NB4 (cell line): Measurements from ENCODE around the gene KAZN.

Experiments
- DNase-seq: peaks from one replicate; pipeline ENCODE4 v3.0.0; 2010; ENCODE audit warnings: low read depth
- H3K4me3 ChIP-seq: one replicate; pipeline ENCODE4 v1.5.1; 2011; ENCODE audit warnings: mild to moderate bottlenecking, low read depth, low read length, moderate library complexity
- CTCF ChIP-seq: IDR thresholded peaks from one replicate; pipeline ENCODE4 v1.5.1; 2012; ENCODE audit warnings: low read depth, low read length
- MAX ChIP-seq: IDR thresholded peaks from 2 replicates; pipeline ENCODE4 v1.6.1; 2011; ENCODE audit warnings: low read depth, low read length
- MYC ChIP-seq: IDR thresholded peaks from 2 replicates; pipeline ENCODE4 v1.6.1; 2011; ENCODE audit warnings: low read depth, low read length
- POLR2A ChIP-seq: IDR thresholded peaks from 2 replicates; pipeline ENCODE4 v1.6.1; 2011; ENCODE audit warnings: mild to moderate bottlenecking; ENCODE audit not compliant: insufficient read length; ENCODE audit errors: extremely low read depth

The KAZN gene

GRCh38 chr1:14590411-14591180 is 7.9 kb upstream of the KAZN start:
- no peak overlapping the region for H3K4me3 ChIP-seq
- no peak for DNase-seq
- TF ChIP-seq MYC (no peak), CTCF (no peak), POLR2A (no peak), MAX (no peak)

- TF ChIP-seq POLR2A (no peak), MYC (no peak), MAX (no peak), CTCF (no peak)
- no peak overlapping the region for H3K4me3 ChIP-seq
- DNase-seq = no peak
These were observed 6.9 kb upstream of the KAZN start for GRCh38 chr1:14591600-14591999.

GRCh38 chr1:14592004-14592631 is 6.4 kb upstream of the KAZN start:
- H3K4me3 ChIP-seq = no peak overlapping the region
- DNase-seq = no peak
- TF ChIP-seq MAX = no peak
- TF ChIP-seq CTCF = no peak
- TF ChIP-seq POLR2A = no peak
- no peak for TF ChIP-seq MYC

GRCh38 chr1:14593302-14593701 is 5.2 kb upstream of the KAZN start:
- no peak overlapping the region for H3K4me3 ChIP-seq
- TF ChIP-seq MAX (no peak), POLR2A (no peak), MYC (no peak), CTCF (no peak)
- DNase-seq = no peak

- no peak for TF ChIP-seq MAX
- no peak for TF ChIP-seq MYC
- TF ChIP-seq CTCF = no peak
- no peak for TF ChIP-seq POLR2A
- DNase-seq = no peak
- H3K4me3 ChIP-seq = no peak overlapping the region
These were observed 4.4 kb upstream of the KAZN start for GRCh38 chr1:14594045-14594444.
